OCI-LY7 (cell line): Measurements from ENCODE around the gene TUBB8B. TPM values are rescaled to one million over a fixed set of nuclear protein-coding genes. Genes with fewer than 3 reads are reported as not detected.

Source experiments
- small RNA-seq: library from RNA; depleted of rRNA; stranded (forward); fragments of <200 nt; gene quantifications from one replicate; pipeline ENCODE3, GENCODE V24; 2014
- total RNA-seq, 2 experiments: library from RNA; depleted of rRNA in 1 of 2; stranded (reverse); fragments of >200 nt in 1 of 2; shearing (Covaris generic) in 1 of 2; gene quantifications; 2 replicates each; pipeline ENCODE4 v1.2.3, GENCODE V29; 2014 to 2022

Gene TUBB8B
- total RNA-seq, 2 experiments from 2014 or later: not detected

Small RNAs within 50 kb of the gene (small RNA-seq; reads per million reads assigned to genes)
- not detected for gene AP001005.2

Other genes starting within 250 kb of the TUBB8B start
- 18.4 and 21.3 TPM in 2 replicates for gene USP14, start 108.9 kb upstream of the TUBB8B start, total RNA-seq (2014; rRNA removed; shearing (Covaris generic))
- 86.9 and 88.3 TPM in 2 replicates for gene USP14, start 108.9 kb upstream of the TUBB8B start, total RNA-seq (2022)
- 66.9 and 74.6 TPM in 2 replicates for gene THOC1, start 218.4 kb upstream of the TUBB8B start, total RNA-seq (2014; rRNA removed; shearing (Covaris generic))
- 70.4 and 77.1 TPM in 2 replicates for gene THOC1, start 218.4 kb upstream of the TUBB8B start, total RNA-seq (2022)